ENCODE results near the gene MAP4K5.

Gene MAP4K5

GRCh38 chr14:50381823-50382287 lies 150.5 kb downstream of the MAP4K5 start:
- no peak overlapping the region for H3K4me2 ChIP-seq (ENCODE audit: low read length)
- H3K9me3 ChIP-seq (ENCODE audit: low read length): no peaks in the 10 kb centered on the region
- TF ChIP-seq CTCF (IDR thresholded peaks at IDR 0.05; ENCODE audit: low read length) (no peak), EZH2 (IDR thresholded peaks at IDR 0.05; ENCODE audit: borderline replicate concordance, low read length) (no peak)
- no peak overlapping the region for H3K27ac ChIP-seq (ENCODE audit: low read depth, low read length, poor library complexity, severe bottlenecking)
- no peaks in the 10 kb centered on the region for H4K20me1 ChIP-seq (ENCODE audit: insufficient read depth, low read length)
- H3K9me2 ChIP-seq (ENCODE audit: low read depth, low read length): no peaks in the 10 kb centered on the region
- no peaks in the 10 kb centered on the region for H3K79me2 ChIP-seq (ENCODE audit: insufficient read depth, low read length)
- H3K4me3 ChIP-seq (ENCODE audit: low read depth, low read length, poor library complexity, severe bottlenecking): no peak overlapping the region
- H3K36me3 ChIP-seq (ENCODE audit: insufficient read depth, low read length): peaks cover 5% of the 10 kb centered on the region; the same call in 1 of the 2 replicates
- no peaks in the 10 kb centered on the region for H3F3A ChIP-seq (ENCODE audit: insufficient read depth, low read length)
- no peaks in the 10 kb centered on the region for H3K4me1 ChIP-seq (ENCODE audit: insufficient read depth, low read length, severe bottlenecking)
- H2AFZ ChIP-seq (ENCODE audit: low read length): no peak overlapping the region
- H3K27me3 ChIP-seq (ENCODE audit: insufficient read depth, low read length): no peaks in the 10 kb centered on the region
- H3K9ac ChIP-seq (ENCODE audit: low read length): no peak overlapping the region

DNA sequence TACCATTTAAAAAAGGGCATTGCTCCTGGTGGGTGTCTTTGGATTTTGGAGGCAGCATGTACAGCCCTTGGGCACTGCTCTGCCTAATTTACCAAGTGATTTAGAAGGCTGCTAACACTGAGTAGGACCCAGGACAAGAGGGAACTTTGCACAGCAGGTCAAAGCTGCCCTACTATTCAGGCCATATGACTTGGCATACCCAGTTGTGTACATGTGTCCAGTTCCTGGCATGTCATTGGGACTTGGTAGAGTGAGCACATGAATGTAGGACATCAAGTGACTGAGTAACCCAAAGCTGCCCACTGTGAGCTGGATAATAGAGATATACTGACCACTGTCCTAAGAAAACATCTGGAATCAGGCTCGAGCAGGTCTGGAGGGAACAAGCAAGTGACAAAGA lies 151.4 kb downstream of the MAP4K5 start:
- no peaks in the 10 kb centered on the region for H3K4me1 ChIP-seq (ENCODE audit: insufficient read depth, low read length, severe bottlenecking)
- H3K27ac ChIP-seq (ENCODE audit: low read depth, low read length, poor library complexity, severe bottlenecking): no peak overlapping the region
- H3K4me3 ChIP-seq (ENCODE audit: low read depth, low read length, poor library complexity, severe bottlenecking): no peak overlapping the region

DNA sequence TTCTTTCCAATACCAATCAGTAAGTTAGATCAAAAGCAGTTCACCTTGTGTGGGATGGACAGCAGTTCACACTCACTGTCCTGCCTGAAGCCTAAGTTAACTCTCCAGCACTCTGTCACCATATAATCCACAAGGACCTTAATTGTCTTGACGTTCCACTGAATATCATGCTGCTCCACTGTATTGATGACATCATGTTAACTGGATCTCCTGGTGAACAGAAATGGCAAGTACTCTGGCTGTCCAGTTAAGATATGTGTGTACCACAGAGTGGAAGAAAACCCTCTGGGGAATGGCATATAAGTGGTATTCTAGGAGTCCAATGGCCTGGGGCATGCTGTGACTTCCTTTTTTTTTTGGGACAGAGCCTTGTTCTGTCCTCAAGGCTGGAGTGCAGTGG lies 151.9 kb downstream of the MAP4K5 start:
- no peaks in the 10 kb centered on the region for H3K9me3 ChIP-seq (ENCODE audit: low read length)
- no peaks in the 10 kb centered on the region for H3K79me2 ChIP-seq (ENCODE audit: insufficient read depth, low read length)
- no peaks in the 10 kb centered on the region for H3K9me2 ChIP-seq (ENCODE audit: low read depth, low read length)
- no peaks in the 10 kb centered on the region for H3F3A ChIP-seq (ENCODE audit: insufficient read depth, low read length)
- no peak overlapping the region for H3K4me2 ChIP-seq (ENCODE audit: low read length)
- H2AFZ ChIP-seq (ENCODE audit: low read length): no peak overlapping the region
- H3K4me1 ChIP-seq (ENCODE audit: insufficient read depth, low read length, severe bottlenecking): no peaks in the 10 kb centered on the region
- H4K20me1 ChIP-seq (ENCODE audit: insufficient read depth, low read length): no peaks in the 10 kb centered on the region
- no peak overlapping the region for H3K27ac ChIP-seq (ENCODE audit: low read depth, low read length, poor library complexity, severe bottlenecking)
- H3K4me3 ChIP-seq (ENCODE audit: low read depth, low read length, poor library complexity, severe bottlenecking): no peak overlapping the region
- H3K27me3 ChIP-seq (ENCODE audit: insufficient read depth, low read length): no peaks in the 10 kb centered on the region
- no peak for TF ChIP-seq EZH2 (IDR thresholded peaks at IDR 0.05; ENCODE audit: borderline replicate concordance, low read length)
- TF ChIP-seq CTCF (IDR thresholded peaks at IDR 0.05; ENCODE audit: low read length): no peak
- peaks cover 5% of the 10 kb centered on the region; the same call in 1 of the 2 replicates for H3K36me3 ChIP-seq (ENCODE audit: insufficient read depth, low read length)
- no peak overlapping the region for H3K9ac ChIP-seq (ENCODE audit: low read length)

More for the DNA sequence above, 151.4 kb downstream of the MAP4K5 start:
- no peak overlapping the region for H2AFZ ChIP-seq (ENCODE audit: low read length)
- H3K36me3 ChIP-seq (ENCODE audit: insufficient read depth, low read length): peaks cover 5% of the 10 kb centered on the region; the same call in 1 of the 2 replicates
- no peaks in the 10 kb centered on the region for H4K20me1 ChIP-seq (ENCODE audit: insufficient read depth, low read length)
- H3K9ac ChIP-seq (ENCODE audit: low read length): no peak overlapping the region
- no peaks in the 10 kb centered on the region for H3K9me2 ChIP-seq (ENCODE audit: low read depth, low read length)
- no peaks in the 10 kb centered on the region for H3K79me2 ChIP-seq (ENCODE audit: insufficient read depth, low read length)
- no peaks in the 10 kb centered on the region for H3K27me3 ChIP-seq (ENCODE audit: insufficient read depth, low read length)
- no peak overlapping the region for H3K4me2 ChIP-seq (ENCODE audit: low read length)
- TF ChIP-seq EZH2 (IDR thresholded peaks at IDR 0.05; ENCODE audit: borderline replicate concordance, low read length): no peak
- no peak for TF ChIP-seq CTCF (IDR thresholded peaks at IDR 0.05; ENCODE audit: low read length)
- H3F3A ChIP-seq (ENCODE audit: insufficient read depth, low read length): no peaks in the 10 kb centered on the region
- H3K9me3 ChIP-seq (ENCODE audit: low read length): no peaks in the 10 kb centered on the region

All from OCI-LY1 (cell line).